DMS 273 treated with DMSO at 0.1 percent for 48 hours (cell line): Measurements from ENCODE around the gene TUBA4B.
A peak's percentile ranks its signal among the peaks of the same experiment; 100 is the strongest.

Experiments
- DNase-seq: peaks from one replicate; lab custom pipeline; 2025; lab: John Stamatoyannopoulos, UW

Gene TUBA4B

GRCh38 chr2:219218732-219219701 is 34.0 kb upstream of the TUBA4B start, which contains the start of gene ABCB6:
ABCB6 (minus strand) TSS chr2:219218958; CDS start chr2:219218673, 285 bp downstream.
- peak; percentile 73 for DNase-seq

GRCh38 chr2:219219784-219220532 is 33.1 kb upstream of the TUBA4B start:
- no peak for DNase-seq

- no peak for DNase-seq
These were observed 32.2 kb upstream of the TUBA4B start for GRCh38 chr2:219220652-219221402.

GRCh38 chr2:219221957-219222518 is 31.0 kb upstream of the TUBA4B start:
- peak; percentile 31 for DNase-seq

GRCh38 chr2:219223831-219224610 is 29.0 kb upstream of the TUBA4B start:
- no peak for DNase-seq

GRCh38 chr2:219225350-219225749 is 27.7 kb upstream of the TUBA4B start:
- no peak for DNase-seq

- DNase-seq, result no peak
These were observed 24.8 kb upstream of the TUBA4B start for GRCh38 chr2:219228041-219228910.

GRCh38 chr2:219228911-219229304 is 24.1 kb upstream of the TUBA4B start:
- DNase-seq, result no peak

GRCh38 chr2:219229305-219230058 is 23.6 kb upstream of the TUBA4B start, which contains the start of the genes ANKZF1 and ATG9A:
ANKZF1 (plus strand) TSS chr2:219229806; CDS start chr2:219230258, 452 bp downstream.
ATG9A (minus strand) TSS chr2:219229636; CDS start chr2:219228024, 1,612 bp downstream.
- DNase-seq, result peak; percentile 97

- no peak for DNase-seq
These were observed 22.9 kb upstream of the TUBA4B start for GRCh38 chr2:219230059-219230540.

GRCh38 chr2:219234331-219234730 is 18.7 kb upstream of the TUBA4B start:
- no peak for DNase-seq

- DNase-seq, result no peak
These were observed 9.7 kb upstream of the TUBA4B start for GRCh38 chr2:219243291-219243761.

GRCh38 chr2:219244789-219245147 is 8.3 kb upstream of the TUBA4B start:
- DNase-seq, result no peak

GRCh38 chr2:219245148-219245898 is 7.7 kb upstream of the TUBA4B start, which contains the start of the genes GLB1L and STK16:
GLB1L (minus strand) TSS chr2:219245444; CDS start chr2:219243573, 1,871 bp downstream.
STK16 (plus strand) TSS chr2:219245479; CDS start chr2:219246000, 521 bp downstream.
- DNase-seq, result peak; percentile 34

GRCh38 chr2:219245899-219246230 is 7.2 kb upstream of the TUBA4B start:
- DNase-seq, result no peak

- DNase-seq, result no peak
These were observed 6.5 kb upstream of the TUBA4B start for GRCh38 chr2:219246559-219246958.

GRCh38 chr2:219247678-219248642 is 5.1 kb upstream of the TUBA4B start:
- no peak for DNase-seq
